ENCODE measurements around the gene MRPL2. TPM values are rescaled to one million over a fixed set of nuclear protein-coding genes. Genes with fewer than 3 reads are reported as not detected.

MRPL2 gene
- total RNA-seq, 2 donors from 2014 or later = 87.4 to 99.8 TPM

DNA sequence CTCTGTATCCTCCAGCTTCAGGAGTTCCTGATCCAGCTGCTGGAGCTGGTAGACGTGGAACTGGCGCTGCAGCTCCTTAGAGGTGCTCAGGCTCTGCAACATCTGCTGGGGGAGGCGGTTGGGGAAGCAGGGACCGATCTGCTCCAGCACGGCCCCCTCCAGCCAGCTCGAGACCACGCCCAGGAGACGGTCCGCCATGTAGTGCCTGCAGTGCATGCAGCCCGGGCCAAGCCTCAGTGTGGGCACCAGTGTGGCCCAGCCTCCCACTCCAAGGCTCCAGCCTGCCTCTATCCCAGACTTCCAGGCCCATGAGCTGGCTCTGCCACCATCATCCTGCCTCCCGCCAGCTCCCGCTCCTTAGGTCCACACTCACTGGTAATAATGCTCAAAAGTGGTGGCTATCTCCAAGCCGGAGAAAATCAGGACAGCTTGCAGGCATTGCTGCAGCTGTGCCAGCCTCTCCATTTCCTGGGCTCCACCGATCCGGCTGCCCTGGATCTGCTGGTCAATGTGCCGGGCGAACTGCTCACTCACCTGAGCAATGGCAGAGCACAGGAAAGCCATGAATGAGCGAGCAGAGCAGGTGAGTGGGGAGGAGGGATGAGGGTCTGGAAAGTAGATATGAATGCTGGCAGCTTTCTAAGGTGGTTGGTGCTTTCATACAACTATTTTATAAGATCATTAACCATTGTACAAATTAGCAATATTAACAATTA is 18.5 kb downstream of the MRPL2 start:
- Mint-ChIP-seq H3K9me3 (no peaks in the 10 kb centered on the region), H3K36me3 (no peaks in the 10 kb centered on the region), H3K27ac (peak overlapping the region; percentile 49 to 95)
- DNase-seq (ENCODE audit: low spot score in 2 of 2) = no peak
- ATAC-seq = no peak

DNA sequence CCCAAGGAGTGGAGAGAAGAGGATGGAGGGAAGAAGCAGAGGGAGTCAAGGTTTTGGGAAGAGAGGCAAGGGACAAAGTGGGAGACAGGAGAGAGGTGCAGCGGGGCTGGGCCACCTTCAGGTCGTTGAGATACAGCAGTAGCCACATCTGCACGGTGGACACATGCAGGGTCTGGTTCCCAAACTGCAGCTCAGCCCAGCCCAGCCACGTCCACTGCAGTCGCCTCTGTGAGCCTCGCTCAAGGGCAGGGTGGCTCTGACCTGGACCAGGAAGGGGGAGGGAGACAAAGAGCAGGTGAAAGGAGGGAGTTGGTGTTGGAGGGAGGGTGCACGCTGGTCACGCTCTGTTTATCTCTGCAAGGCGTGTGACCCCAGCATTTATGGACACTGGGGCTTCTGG is 20.5 kb downstream of the MRPL2 start:
- Mint-ChIP-seq H3K36me3 (no peaks in the 10 kb centered on the region), H3K9me3 (no peaks in the 10 kb centered on the region), H3K27ac (peak overlapping the region in 1 of 2 donors; percentile 88)
- DNase-seq (ENCODE audit: low spot score in 2 of 2) = no peak
- ATAC-seq = no peak

DNA sequence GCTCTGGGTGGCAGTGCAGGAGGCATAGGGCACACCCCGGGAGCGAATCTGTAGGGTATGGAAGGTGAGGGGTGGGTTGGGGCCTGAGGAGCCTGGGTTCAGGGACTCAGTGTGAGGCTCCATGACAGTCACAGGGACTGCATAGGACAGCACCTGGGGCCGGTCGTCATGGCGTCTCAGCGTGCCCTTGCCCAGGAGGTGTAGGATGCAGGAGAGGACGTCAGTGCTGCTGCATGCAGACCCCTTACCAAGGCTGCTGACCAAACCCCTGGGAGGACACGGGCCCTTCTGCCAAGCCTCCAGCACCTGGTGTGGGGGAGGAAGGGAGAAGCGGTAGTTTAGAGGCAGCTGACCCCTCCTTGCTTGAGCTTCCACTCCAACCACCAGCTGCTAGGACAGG is 21.5 kb downstream of the MRPL2 start:
- Mint-ChIP-seq H3K36me3 (no peaks in the 10 kb centered on the region), H3K27ac (peak overlapping the region in 1 of 2 donors; percentile 50), H3K9me3 (no peaks in the 10 kb centered on the region)
- DNase-seq (ENCODE audit: low spot score in 2 of 2) (no peak), ATAC-seq (no peak)

DNA sequence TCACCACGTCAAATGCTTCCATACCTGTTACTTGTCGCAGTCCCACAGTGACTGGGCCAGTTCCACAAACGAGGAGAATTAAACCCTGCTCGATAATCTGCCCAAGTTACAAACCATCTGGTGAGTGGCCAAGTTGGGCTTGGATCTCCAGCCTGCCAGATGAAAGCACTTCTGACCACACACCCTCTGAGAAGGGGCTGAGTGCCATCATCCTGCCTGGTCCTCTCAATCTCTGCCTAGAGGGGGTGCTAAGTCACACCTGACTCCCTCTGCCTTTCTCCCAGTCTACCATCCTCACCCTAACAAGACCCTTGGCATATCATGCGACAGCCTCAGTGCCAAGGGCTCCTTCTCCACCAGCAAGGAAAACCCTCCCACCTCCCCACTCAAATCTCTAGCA is 22.0 kb downstream of the MRPL2 start:
- DNase-seq (ENCODE audit: low spot score in 2 of 2) = no peak
- Mint-ChIP-seq H3K27ac (peak overlapping the region in 1 of 2 donors; percentile 50), H3K36me3 (peaks cover 0 to under 1% of the 10 kb centered on the region in 2 donors), H3K9me3 (no peaks in the 10 kb centered on the region)
- no peak for ATAC-seq

DNA sequence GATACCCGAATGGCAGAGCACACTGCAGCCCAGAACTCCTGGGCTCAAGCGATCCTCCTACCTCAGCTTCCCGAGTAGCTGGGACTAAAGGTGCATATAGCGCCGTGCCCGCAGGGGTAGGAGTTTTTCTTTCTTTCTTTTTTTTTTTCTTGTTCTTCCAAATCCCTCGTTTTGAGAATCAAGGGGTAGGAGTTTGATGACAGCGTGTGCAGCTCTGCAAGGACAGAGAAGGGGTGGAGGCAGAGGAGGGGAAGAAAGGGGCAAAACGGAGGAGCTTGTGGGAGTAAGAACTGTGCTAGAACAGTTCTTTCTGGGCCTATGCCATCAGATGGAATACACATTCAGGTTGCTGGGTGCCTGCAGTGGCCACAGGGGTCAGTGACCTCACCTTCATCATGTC is 22.5 kb downstream of the MRPL2 start:
- no peaks in the 10 kb centered on the region for H3K9me3 Mint-ChIP-seq
- H3K27ac Mint-ChIP-seq = peak overlapping the region; percentile 50 to 91
- ATAC-seq (no peak), DNase-seq (ENCODE audit: low spot score in 2 of 2) (no peak)
- peaks cover 0 to 5% of the 10 kb centered on the region in 2 donors for H3K36me3 Mint-ChIP-seq

DNA sequence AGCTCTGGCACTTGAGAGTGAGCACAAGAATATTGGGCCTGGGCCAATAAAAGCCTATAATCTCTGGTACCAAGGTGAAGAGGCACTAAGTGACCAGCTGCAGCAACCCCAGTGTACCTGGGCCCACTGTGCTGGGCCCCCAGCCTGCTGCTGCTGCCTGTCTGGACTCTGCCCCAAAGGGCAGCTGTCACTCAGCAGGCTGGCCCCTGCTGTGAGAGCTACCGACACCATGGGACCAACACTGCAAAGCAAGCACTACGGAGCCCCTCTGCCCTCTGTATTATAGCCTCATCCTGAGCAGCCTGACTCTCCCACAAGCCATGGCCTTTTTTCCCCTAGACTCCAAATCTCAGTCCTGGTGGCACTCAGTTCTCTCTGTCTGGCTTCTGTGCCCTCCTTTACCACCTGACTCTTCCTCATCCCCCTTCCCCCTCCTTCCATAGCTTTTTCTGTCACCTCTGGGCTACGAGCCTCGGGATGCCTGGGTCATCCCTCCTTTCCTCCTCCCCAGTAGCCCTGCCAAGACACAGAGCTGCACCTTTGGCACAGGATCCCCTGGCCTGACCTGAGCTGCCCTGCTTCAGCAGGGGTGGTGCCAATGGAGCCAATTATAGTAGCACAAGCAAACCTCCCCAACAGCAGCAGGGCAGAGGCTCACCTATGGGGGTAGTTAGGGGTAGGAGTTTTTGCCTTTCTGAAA is 23.6 kb downstream of the MRPL2 start:
- no peaks in the 10 kb centered on the region for H3K9me3 Mint-ChIP-seq
- DNase-seq (ENCODE audit: low spot score in 2 of 2) (no peak), ATAC-seq (peak in 1 of 2 donors; percentile 16)
- peak overlapping the region in 1 of 2 donors; percentile 66 for H3K27ac Mint-ChIP-seq
- peaks cover 0 to 6% of the 10 kb centered on the region in 2 donors for H3K36me3 Mint-ChIP-seq

DNA sequence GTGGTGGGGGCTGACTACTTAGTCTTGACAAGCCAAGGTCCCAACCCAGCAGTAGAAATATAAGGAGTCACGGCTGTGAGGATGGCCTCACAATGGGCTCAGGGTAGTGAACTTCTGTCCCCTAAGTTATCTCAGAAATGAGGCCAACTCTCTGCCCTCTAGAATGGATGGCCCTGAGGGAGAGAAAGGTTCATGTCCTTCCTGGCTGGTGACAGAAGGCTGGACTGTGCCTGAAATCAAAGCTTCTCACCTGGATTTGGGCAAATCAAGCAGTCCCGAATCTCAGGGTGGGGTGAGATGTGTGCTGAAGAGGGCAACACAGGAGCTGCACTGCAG is 25.1 kb downstream of the MRPL2 start:
- Mint-ChIP-seq H3K36me3 (peaks cover 0 to 6% of the 10 kb centered on the region in 2 donors), H3K9me3 (no peaks in the 10 kb centered on the region), H3K27ac (peak overlapping the region; percentile 22 to 65)
- no peak for ATAC-seq
- DNase-seq (ENCODE audit: low spot score in 2 of 2) = no peak

DNA sequence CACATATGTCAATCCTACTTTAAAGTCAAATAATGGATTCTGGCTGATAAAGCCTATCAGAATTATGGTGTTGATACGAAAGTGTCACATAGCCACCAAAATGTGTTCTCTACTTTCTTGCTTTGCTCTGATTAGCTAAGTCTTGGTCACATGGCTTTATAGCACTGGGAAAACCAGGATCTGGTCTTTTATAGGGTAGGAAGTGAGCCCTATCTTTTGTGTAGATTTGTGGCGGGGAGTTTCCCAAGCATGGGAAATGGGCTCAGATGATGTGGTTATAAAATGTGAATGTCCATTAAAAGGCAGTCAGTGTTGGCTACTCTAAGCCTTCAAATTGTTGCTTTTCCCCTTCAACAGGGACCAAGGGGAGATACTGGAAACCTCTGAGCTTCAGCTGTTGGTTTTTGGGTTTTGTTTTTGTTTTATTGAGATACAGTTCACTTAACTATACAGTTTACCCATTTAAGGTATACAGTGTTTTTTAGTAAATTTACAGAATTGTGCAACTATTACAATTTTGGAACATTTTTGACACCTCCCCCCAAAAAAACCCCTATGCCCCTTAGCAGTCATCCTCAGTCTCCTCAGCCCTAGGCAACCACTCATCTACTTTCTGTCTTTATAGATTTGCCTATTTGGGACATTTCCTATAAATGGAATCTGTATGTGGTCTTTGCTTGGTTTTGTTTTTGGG is 25.6 kb downstream of the MRPL2 start:
- Mint-ChIP-seq H3K27ac (peak overlapping the region; percentile 22 to 65), H3K36me3 (peaks cover 0 to 6% of the 10 kb centered on the region in 2 donors), H3K9me3 (no peaks in the 10 kb centered on the region)
- DNase-seq (ENCODE audit: low spot score in 2 of 2) (no peak), ATAC-seq (no peak)

DNA sequence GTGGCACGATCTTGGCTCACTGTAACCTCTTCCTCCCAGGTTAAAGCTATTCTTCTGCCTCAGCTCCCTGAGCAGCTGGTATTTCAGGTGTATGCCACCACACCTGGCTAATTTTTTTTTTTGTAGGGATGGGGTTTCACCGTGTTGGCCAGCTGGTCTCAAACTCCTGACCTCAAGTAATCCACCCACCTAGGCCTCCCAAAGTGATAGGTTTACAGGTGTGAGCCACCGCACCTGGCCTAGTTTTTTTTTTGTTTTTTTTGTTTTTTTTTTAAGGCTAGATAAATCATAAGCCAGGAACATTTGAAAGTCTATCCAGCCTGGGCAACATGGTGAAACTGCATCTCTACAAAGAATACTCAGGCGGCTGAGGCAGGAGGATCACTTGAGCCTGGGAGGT is 26.9 kb downstream of the MRPL2 start:
- Mint-ChIP-seq H3K27ac (peak overlapping the region in 1 of 2 donors; percentile 12), H3K9me3 (no peaks in the 10 kb centered on the region), H3K36me3 (peaks cover 6 to 7% of the 10 kb centered on the region in 2 donors)
- no peak for DNase-seq (ENCODE audit: low spot score in 2 of 2)
- ATAC-seq = no peak

DNA sequence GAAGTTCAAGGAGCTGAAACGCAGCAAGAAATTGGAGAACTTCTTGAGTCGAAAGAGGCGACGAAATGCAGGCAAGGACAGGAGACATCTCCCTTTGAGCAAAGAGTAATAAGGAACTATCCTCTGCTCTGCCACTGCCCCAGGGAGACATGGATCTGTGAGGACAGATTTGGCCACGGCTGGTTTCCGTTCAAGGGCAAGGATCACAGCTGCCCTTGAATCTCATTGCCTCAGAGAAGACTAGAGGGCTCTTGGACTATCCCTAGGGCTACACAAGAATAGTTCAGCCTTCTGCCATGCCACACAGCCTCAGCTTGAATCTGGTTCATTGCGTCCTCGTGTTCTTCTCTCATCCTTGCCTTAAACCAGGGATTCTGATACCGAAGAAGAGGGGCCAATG is 30.1 kb downstream of the MRPL2 start:
- DNase-seq (ENCODE audit: low spot score in 2 of 2) (no peak), ATAC-seq (no peak)
- Mint-ChIP-seq H3K9me3 (no peaks in the 10 kb centered on the region), H3K27ac (no peak overlapping the region), H3K36me3 (peaks cover 12 to 20% of the 10 kb centered on the region in 2 donors)

DNA sequence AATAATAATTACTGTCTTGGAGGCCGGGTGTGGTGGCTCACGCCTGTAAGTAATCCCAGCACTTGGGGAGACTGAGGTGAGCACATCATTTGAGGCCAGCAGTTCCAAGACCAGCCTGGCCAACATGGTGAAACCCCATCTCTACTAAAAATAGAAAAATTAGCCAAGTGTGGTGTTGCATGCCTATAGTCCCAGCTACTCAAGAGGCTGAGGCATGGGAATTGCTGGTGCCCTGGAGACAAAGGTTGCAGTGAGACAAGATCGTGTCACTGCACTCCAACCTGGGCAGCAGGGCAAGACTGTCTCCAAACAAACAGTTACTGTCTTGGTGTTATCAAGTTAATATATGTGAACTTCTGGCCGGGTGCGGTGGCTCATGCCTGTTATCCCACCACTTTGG is 32.9 kb downstream of the MRPL2 start:
- no peaks in the 10 kb centered on the region for H3K9me3 Mint-ChIP-seq

DNA sequence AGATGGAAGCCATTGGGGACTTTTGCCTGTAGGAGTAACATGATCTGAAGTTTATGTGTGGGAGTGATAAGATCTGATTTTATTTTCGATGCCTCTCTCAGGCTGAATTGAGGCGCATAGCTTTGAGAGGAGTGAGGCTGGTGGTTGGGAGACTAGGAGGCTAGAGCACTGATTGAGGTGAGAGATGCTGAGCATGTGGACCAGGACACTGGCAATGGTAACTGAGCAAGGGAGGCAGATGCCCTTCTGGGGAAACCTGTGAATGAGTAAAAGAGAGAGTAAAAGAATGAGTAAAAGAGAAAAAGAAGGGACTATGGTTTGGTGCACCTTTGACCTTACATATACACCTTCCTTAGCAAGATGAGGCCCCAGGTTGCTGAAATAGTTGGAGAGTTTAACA is 34.8 kb downstream of the MRPL2 start:
- Mint-ChIP-seq H3K27ac (peak overlapping the region; percentile 9 to 40), H3K36me3 (peaks cover 6 to 23% of the 10 kb centered on the region in 2 donors)

More for the DNA sequence above, 32.9 kb downstream of the MRPL2 start:
- DNase-seq (ENCODE audit: low spot score in 2 of 2) = no peak
- peaks cover 6 to 23% of the 10 kb centered on the region in 2 donors for H3K36me3 Mint-ChIP-seq
- no peak for ATAC-seq
- peak overlapping the region; percentile 23 to 33 for H3K27ac Mint-ChIP-seq

DNA sequence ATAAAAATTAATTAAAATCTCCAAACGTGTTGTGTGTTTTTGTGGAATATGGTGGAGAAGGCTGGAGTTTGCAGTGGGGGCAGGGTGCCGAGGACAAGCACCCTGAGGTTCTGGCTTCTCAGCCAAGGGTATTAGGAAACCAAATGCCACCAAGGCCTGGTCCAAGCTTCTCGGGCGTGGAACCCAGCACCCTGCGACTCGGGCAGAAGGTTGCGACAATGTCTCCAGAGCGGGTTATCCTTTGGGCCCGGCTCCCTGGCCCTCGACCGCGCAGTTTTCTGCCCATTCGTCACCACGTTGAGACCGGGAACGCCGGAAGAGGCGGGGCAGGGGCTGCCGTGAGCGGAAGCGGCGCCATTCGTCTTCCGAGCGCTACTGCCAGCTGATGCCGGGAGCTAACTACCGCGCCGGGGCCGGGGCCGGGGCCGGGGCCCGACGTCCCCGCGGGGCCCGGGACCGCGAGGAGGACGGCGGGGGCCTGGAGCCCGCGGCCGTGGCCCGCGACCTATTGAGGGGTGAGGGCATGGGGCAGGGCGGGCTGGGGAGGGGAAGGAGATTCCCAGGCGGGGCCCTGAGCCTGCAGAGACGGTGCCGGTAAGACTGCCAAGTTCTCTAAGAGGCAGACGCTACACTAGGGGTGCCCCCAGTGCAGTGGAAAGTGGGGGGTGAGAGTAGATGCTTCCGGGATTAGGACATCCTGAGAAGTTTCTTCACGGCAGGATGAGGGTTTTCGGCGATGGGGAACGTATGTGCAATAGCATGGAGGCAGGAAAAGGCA is 37.8 kb downstream of the MRPL2 start, which contains the start of gene RRP36:
Gene RRP36, plus strand, starts transcription at position 354 of the 778 bp plus-strand sequence. Its CDS starts 32 bp downstream, at position 386.
- ATAC-seq (peak; percentile 87 to 93), DNase-seq (ENCODE audit: low spot score in 2 of 2) (peak; percentile 71 to 79)
- no peaks in the 10 kb centered on the region for H3K9me3 Mint-ChIP-seq

More for the DNA sequence above, 34.8 kb downstream of the MRPL2 start:
- no peaks in the 10 kb centered on the region for H3K9me3 Mint-ChIP-seq
- peak; percentile 5 to 36 for ATAC-seq
- no peak for DNase-seq (ENCODE audit: low spot score in 2 of 2)

DNA sequence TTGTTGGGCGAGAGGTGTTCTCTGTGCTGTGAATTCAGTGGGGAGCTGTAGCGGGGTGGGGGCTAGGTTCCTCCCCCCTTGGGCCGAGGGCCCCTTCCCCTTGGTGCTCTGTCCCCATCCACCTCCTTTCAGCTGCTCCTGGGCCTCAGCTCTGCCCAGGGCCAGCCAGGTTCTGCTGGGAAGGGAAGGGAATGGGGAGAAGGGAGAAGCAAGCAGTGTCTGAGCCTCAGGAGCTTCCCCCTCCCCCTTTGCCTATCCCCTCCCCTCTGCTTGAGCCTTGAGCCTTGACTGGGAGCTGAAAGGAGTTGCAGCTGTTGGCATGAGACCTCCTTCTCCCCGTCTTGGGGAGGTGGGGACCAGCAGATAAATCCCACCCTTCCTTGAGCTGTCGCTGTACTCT is 38.4 kb downstream of the MRPL2 start:
- ATAC-seq (peak in 1 of 2 donors; percentile 6), DNase-seq (ENCODE audit: low spot score in 2 of 2) (no peak)
- Mint-ChIP-seq H3K27ac (peak overlapping the region in 1 of 2 donors; percentile 86), H3K9me3 (no peaks in the 10 kb centered on the region), H3K36me3 (peaks cover 9 to 13% of the 10 kb centered on the region in 2 donors)

More for the DNA sequence above, 37.8 kb downstream of the MRPL2 start, which contains the start of gene RRP36:
- Mint-ChIP-seq H3K36me3 (peaks cover 12 to 13% of the 10 kb centered on the region in 2 donors), H3K27ac (peak within 1 kb of the TSS; percentile 86 to 95)

DNA sequence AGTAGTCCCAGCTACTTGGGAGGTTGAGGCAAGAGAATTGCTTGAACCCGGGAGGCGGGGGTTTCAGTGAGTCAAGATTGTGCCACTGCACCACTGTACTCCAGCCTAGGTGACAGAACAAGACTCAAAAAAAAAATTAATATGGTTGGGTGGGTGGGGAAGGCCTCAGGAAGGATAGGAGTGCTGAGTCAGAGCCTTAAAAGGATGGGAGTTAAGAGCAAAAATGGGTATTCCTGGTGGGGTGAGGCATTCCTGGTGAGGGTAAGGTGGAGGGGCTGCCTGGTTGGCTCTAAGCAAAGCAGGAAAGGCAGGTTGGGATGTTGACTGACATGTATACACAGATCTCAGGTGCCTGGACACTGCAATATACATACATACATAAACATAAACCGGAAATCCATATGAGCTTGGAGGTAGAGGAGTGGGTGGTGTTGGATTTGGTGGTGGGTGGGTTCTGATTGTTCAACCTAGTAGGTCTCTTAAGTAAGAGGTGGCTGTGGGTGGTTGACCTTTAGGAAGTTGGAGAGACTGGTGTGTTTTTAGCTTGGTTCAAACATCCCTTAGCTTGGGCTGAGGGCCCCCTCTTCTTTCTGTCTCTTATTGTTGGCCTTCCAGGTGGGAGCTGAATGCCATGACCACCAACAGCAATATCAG is 39.1 kb downstream of the MRPL2 start:
- no peak for DNase-seq (ENCODE audit: low spot score in 2 of 2)
- no peaks in the 10 kb centered on the region for H3K9me3 Mint-ChIP-seq
- H3K27ac Mint-ChIP-seq = peak overlapping the region; percentile 58 to 86
- H3K36me3 Mint-ChIP-seq = peaks cover 6 to 13% of the 10 kb centered on the region in 2 donors
- no peak for ATAC-seq

DNA sequence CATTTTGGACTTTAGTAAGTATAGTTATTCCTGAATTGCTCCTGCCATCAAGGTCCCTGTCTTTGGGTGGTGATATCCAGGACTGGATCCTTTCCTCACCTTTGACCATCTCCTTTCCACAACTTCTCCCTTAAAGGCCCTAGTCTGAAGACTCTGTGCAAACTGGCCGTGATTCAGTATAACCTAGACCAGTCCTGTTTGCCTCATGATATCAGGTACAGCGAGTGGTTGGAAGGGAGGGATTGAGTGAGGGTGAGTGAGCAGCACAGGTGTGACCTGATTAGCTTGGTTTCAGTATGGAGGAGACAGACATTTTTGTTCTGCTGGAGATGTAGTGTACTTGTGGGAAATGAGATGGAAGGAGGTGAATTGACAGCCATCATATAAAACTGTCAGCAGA is 40.1 kb downstream of the MRPL2 start:
- H3K9me3 Mint-ChIP-seq = no peaks in the 10 kb centered on the region
- peaks cover 3 to 6% of the 10 kb centered on the region in 2 donors for H3K36me3 Mint-ChIP-seq
- H3K27ac Mint-ChIP-seq = peak overlapping the region in 1 of 2 donors; percentile 46
- DNase-seq (ENCODE audit: low spot score in 2 of 2) = no peak
- no peak for ATAC-seq
